SK-N-SH treated with all-trans-retinoic acid at 6 μM for 48 hours (cell line): ENCODE data around the gene LIG1.

Experiments used
- ARNTL ChIP-seq: fragments of 450-650 bp; formaldehyde crosslinking; IDR thresholded peaks from 2 replicates; pipeline ENCODE4 v1.5.0; 2020; ENCODE audit warnings: low read depth, mild to moderate bottlenecking, moderate library complexity, borderline replicate concordance
- BACH2 ChIP-seq: fragments of 250-450 bp; sonication (Bioruptor Pico); IDR thresholded peaks from 2 replicates; pipeline ENCODE4 v1.9.0; 2021; ENCODE audit warnings: mild to moderate bottlenecking, borderline replicate concordance
- ESRRG ChIP-seq: fragments of 250-450 bp; sonication (Bioruptor Pico); IDR thresholded peaks from 2 replicates; pipeline ENCODE4 v1.6.1; 2021; ENCODE audit warnings: mild to moderate bottlenecking
- RARB ChIP-seq: fragments of 250-450 bp; sonication (Bioruptor Pico); IDR thresholded peaks from 2 replicates; pipeline ENCODE4 v1.8.0; 2021; ENCODE audit warnings: mild to moderate bottlenecking, moderate library complexity
- SNAI2 ChIP-seq: fragments of 250-450 bp; sonication (Bioruptor Pico); IDR thresholded peaks from 2 replicates; pipeline ENCODE4 v1.5.0; 2020; ENCODE audit warnings: mild to moderate bottlenecking, moderate library complexity
- TCF4 ChIP-seq: fragments of 250-450 bp; sonication (Bioruptor Pico); IDR thresholded peaks from 2 replicates; pipeline ENCODE4 v1.8.0; 2021; ENCODE audit warnings: mild to moderate bottlenecking, moderate library complexity, borderline replicate concordance
- TOX ChIP-seq: fragments of 250-450 bp; sonication (Bioruptor Pico); IDR thresholded peaks from 2 replicates; pipeline ENCODE4 v1.8.0; 2021; ENCODE audit warnings: mild to moderate bottlenecking, moderate library complexity, borderline replicate concordance
- ZFP3 ChIP-seq: fragments of 250-450 bp; sonication (Bioruptor Pico); IDR thresholded peaks from 2 replicates; pipeline ENCODE4 v1.5.0; 2020; ENCODE audit warnings: mild to moderate bottlenecking, moderate library complexity
- TF ChIP-seq, protein P1 (sequence below): fragments of 250-450 bp; sonication (Bioruptor Pico); IDR thresholded peaks from 2 replicates; pipeline ENCODE4 v1.8.0; 2021; ENCODE audit warnings: low read depth, mild to moderate bottlenecking, moderate library complexity, borderline replicate concordance
- TF ChIP-seq, protein P2 (sequence below): fragments of 250-450 bp; sonication (Bioruptor Pico); IDR thresholded peaks from 2 replicates; pipeline ENCODE4 v1.5.1; 2021; ENCODE audit warnings: mild to moderate bottlenecking, moderate library complexity

DNA sequence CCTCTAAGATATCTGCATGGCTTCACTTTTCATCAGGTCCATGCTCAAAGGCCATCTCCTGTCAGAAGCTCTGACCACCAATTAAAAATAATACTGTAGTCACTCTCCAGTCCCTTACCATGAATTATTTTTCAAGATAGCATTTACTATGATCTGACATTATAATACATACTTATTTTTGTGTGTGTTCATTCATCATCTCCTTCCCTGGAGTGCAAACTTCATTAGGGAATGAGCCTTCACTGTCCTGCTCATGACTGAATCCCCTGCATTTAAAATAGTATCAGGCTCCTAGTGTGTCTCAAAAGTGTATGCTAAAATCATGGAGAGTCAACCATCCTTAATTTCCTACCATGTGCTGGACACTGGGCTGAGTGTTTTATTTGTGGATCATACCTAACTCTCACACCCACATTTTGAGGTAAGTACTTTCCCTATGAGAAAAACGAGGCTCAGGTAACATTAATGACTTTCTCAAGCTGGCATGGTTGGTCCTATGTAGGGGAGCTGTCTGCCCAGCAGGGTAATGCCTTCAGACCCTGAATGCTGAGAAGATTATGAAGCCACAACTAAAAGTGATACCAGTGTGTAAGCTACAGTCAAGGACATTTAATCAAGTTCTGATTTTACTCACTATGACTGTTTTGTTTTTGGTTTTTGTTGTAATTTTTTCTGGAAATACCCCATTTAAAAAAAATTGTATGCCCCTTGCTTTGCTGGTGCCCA lies 75.9 kb downstream of the LIG1 start:
- no peak for TF ChIP-seq TOX (CRISPR knock-in tag)
- no peak for TF ChIP-seq ARNTL (CRISPR knock-in tag)
- no peak for TF ChIP-seq TCF4
- no peak for TF ChIP-seq ESRRG
- TF ChIP-seq SNAI2 (CRISPR knock-in tag) = no peak
- TF ChIP-seq BACH2 (CRISPR knock-in tag) = no peak
- TF ChIP-seq RARB (CRISPR knock-in tag) = no peak
- TF ChIP-seq, protein P1, sequence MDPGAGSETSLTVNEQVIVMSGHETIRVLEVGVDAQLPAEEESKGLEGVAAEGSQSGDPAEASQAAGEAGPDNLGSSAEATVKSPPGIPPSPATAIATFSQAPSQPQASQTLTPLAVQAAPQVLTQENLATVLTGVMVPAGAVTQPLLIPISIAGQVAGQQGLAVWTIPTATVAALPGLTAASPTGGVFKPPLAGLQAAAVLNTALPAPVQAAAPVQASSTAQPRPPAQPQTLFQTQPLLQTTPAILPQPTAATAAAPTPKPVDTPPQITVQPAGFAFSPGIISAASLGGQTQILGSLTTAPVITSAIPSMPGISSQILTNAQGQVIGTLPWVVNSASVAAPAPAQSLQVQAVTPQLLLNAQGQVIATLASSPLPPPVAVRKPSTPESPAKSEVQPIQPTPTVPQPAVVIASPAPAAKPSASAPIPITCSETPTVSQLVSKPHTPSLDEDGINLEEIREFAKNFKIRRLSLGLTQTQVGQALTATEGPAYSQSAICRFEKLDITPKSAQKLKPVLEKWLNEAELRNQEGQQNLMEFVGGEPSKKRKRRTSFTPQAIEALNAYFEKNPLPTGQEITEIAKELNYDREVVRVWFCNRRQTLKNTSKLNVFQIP (CRISPR knock-in tag) = no peak
- TF ChIP-seq, protein P2, sequence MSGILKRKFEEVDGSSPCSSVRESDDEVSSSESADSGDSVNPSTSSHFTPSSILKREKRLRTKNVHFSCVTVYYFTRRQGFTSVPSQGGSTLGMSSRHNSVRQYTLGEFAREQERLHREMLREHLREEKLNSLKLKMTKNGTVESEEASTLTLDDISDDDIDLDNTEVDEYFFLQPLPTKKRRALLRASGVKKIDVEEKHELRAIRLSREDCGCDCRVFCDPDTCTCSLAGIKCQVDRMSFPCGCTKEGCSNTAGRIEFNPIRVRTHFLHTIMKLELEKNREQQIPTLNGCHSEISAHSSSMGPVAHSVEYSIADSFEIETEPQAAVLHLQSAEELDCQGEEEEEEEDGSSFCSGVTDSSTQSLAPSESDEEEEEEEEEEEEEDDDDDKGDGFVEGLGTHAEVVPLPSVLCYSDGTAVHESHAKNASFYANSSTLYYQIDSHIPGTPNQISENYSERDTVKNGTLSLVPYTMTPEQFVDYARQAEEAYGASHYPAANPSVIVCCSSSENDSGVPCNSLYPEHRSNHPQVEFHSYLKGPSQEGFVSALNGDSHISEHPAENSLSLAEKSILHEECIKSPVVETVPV (CRISPR knock-in tag) = no peak
- TF ChIP-seq ZFP3 (CRISPR knock-in tag) = no peak
